CD4-positive, alpha-beta T cell treated with Interleukin-17A for 4 hours (primary cell): ENCODE data around the gene DIO2.

Source experiments
- DNase-seq: peaks from one replicate; pipeline ENCODE4 v3.0.0-alpha.2; 2020; ENCODE audit warnings: mixed read lengths

The DIO2 gene

GRCh38 chr14:80167793-80168448 is 43.4 kb downstream of the DIO2 start:
- no peak for DNase-seq

GRCh38 chr14:80164991-80165721 is 46.1 kb downstream of the DIO2 start:
- no peak for DNase-seq

- no peak for DNase-seq
Measured at GRCh38 chr14:80152763-80153162, 58.5 kb downstream of the DIO2 start.

GRCh38 chr14:80152166-80152565 is 59.1 kb downstream of the DIO2 start:
- no peak for DNase-seq

GRCh38 chr14:80150301-80150700 is 61.0 kb downstream of the DIO2 start:
- no peak for DNase-seq
